GM12878 (cell line): Measurements from ENCODE around the gene FBXL12. TPM values are rescaled to one million over a fixed set of nuclear protein-coding genes. Genes with fewer than 3 reads are reported as not detected.

Experiments
- ATF2 ChIP-seq: IDR thresholded peaks from 2 replicates; pipeline ENCODE4 v1.6.1; 2012; ENCODE audit warnings: low read length, inconsistent platforms
- CBFB ChIP-seq: IDR thresholded peaks from 2 replicates; pipeline ENCODE4 v1.6.1; 2016; ENCODE audit warnings: antibody characterized with exemption, low read depth
- CEBPB ChIP-seq, 2 experiments: fragments of 150-350 bp in 1 of 2; IDR thresholded peaks; 2 replicates each; pipeline ENCODE4 v1.6.1; 2012 to 2014; ENCODE audit warnings: low read depth in 2 of 2, low read length in 2 of 2, borderline replicate concordance in 1 of 2, inconsistent platforms in 1 of 2
- CREB1 ChIP-seq: IDR thresholded peaks from 2 replicates; pipeline ENCODE4 v1.6.1; 2012; ENCODE audit warnings: low read depth, mild to moderate bottlenecking, inconsistent platforms
- CUX1 ChIP-seq: IDR thresholded peaks from 2 replicates; pipeline ENCODE4 v1.6.1; 2012; ENCODE audit warnings: improper control_type of control experiment, low read depth, low read length; ENCODE audit not compliant: insufficient replicate concordance
- EED ChIP-seq: sonication (generic); IDR thresholded peaks from 2 replicates; pipeline ENCODE4 v1.6.1; 2016; ENCODE audit warnings: antibody characterized with exemption, low read depth
- EGR1 ChIP-seq, 2 experiments: IDR thresholded peaks; 1 replicate in 1 of 2; 2 replicates in 1 of 2; pipeline ENCODE4 v1.6.1; 2011 to 2012; ENCODE audit warnings: low read depth in 2 of 2, low read length in 2 of 2, borderline replicate concordance in 1 of 2, mild to moderate bottlenecking in 1 of 2, moderate library complexity in 1 of 2
- ESRRA ChIP-seq: IDR thresholded peaks from 2 replicates; pipeline ENCODE4 v1.6.1; 2012; ENCODE audit warnings: mild to moderate bottlenecking, low read length, improper control_type of control experiment
- FOXM1 ChIP-seq: IDR thresholded peaks from 2 replicates; pipeline ENCODE4 v1.6.1; 2012; ENCODE audit warnings: low read depth, mild to moderate bottlenecking, inconsistent platforms, low read length, moderate library complexity
- IKZF1 ChIP-seq: fragments of 450-650 bp; conservative IDR thresholded peaks from 2 replicates; pipeline ENCODE4 v1.6.1; 2017; ENCODE audit warnings: antibody characterized with exemption, mild to moderate bottlenecking
- IRF3 ChIP-seq: fragments of 450-650 bp; IDR thresholded peaks from 2 replicates; pipeline ENCODE4 v1.6.1; 2014; ENCODE audit warnings: mild to moderate bottlenecking
- KLF5 ChIP-seq: fragments of 450-650 bp; IDR thresholded peaks from 2 replicates; pipeline ENCODE4 v1.6.1; 2014; ENCODE audit warnings: mild to moderate bottlenecking; ENCODE audit not compliant: partially characterized antibody
- MAX ChIP-seq: IDR thresholded peaks from 2 replicates; pipeline ENCODE4 v1.6.1; 2012; ENCODE audit warnings: low read depth, low read length, improper control_type of control experiment
- NR2C2 ChIP-seq: IDR thresholded peaks from 2 replicates; pipeline ENCODE4 v1.6.1; 2011; ENCODE audit warnings: borderline replicate concordance, low read depth; ENCODE audit not compliant: control insufficient read depth, insufficient read length
- RFX5 ChIP-seq: IDR thresholded peaks from 2 replicates; pipeline ENCODE4 v1.6.1; 2011; ENCODE audit warnings: low read depth, low read length, improper control_type of control experiment
- RUNX3 ChIP-seq: IDR thresholded peaks from 2 replicates; pipeline ENCODE4 v1.6.1; 2012; ENCODE audit warnings: low read length, inconsistent platforms
- SIX5 ChIP-seq: IDR thresholded peaks from 2 replicates; pipeline ENCODE4 v1.6.1; 2011; ENCODE audit warnings: mild to moderate bottlenecking, low read depth, low read length, moderate library complexity; ENCODE audit not compliant: severe bottlenecking
- ZNF217 ChIP-seq: fragments of 450-650 bp; IDR thresholded peaks from 2 replicates; pipeline ENCODE4 v1.6.1; 2017; ENCODE audit warnings: antibody characterized with exemption, mild to moderate bottlenecking
- ZNF274 ChIP-seq: IDR thresholded peaks from one replicate; pipeline ENCODE4 v1.8.0; 2011; ENCODE audit not compliant: insufficient read length, insufficient read depth
- ZNF384 ChIP-seq: IDR thresholded peaks from 2 replicates; pipeline ENCODE4 v1.6.1; 2012; ENCODE audit warnings: low read depth, mild to moderate bottlenecking, low read length, improper control_type of control experiment, borderline replicate concordance
- ZSCAN29 ChIP-seq: fragments of 450-650 bp; IDR thresholded peaks from 2 replicates; pipeline ENCODE4 v1.6.1; 2017; ENCODE audit warnings: mild to moderate bottlenecking, moderate library complexity
- polyA plus RNA-seq, 11 experiments: library from polyadenylated mRNA; depleted of rRNA in 4 of 11; unstranded in 6 of 11; stranded (reverse) in 5 of 11; fragments of >200 nt; fragmentation: Nextera tagmentation in 4 of 11; fragmentation: Illumina TruSeq in 1 of 11; extraction: Ambion mirVana in 4 of 11; extraction: Trizol in 1 of 11; gene quantifications; 1 replicate in 1 of 11; 2 replicates in 10 of 11; pipeline versions ENCODE4 v1.2.1 to v1.2.3, GENCODE V29; 2011 to 2016; ENCODE audit warnings: inconsistent platforms in 2 of 11, missing spikeins in 2 of 11, low read depth in 1 of 11
- total RNA-seq, 4 experiments: library from RNA; depleted of rRNA in 3 of 4; stranded (reverse); fragments of >200 nt in 3 of 4; fragmentation: Illumina TruSeq in 1 of 4; extraction: Trizol in 1 of 4; gene quantifications; 2 replicates each; pipeline versions ENCODE4 v1.2.1 to v1.2.3, GENCODE V29; 2013 to 2021

Gene FBXL12
- total and polyA plus RNA-seq, 10 of the 15 experiments (the other 5 are each of a cell fraction or from before 2014, with no cell fraction given) = 1.4 to 40.0 (median 23.2) TPM

GRCh38 chr19:9792206-9793070 lies 26.4 kb downstream of the FBXL12 start (continued):
- 0 out of 2 replicates have a peak, but pooled peaks have one; percentile 58 for TF ChIP-seq MAX
- TF ChIP-seq ATF2 = no peak
- TF ChIP-seq ZNF217 = no peak
- no peak for TF ChIP-seq IKZF1
- TF ChIP-seq CEBPB (IDR thresholded peaks at IDR 0.05; ENCODE audit: borderline replicate concordance in 1 of 2, low read depth in 2 of 2, low read length in 2 of 2) = no peak
- TF ChIP-seq NR2C2 = no peak
- no peak for TF ChIP-seq KLF5
- no peak for TF ChIP-seq IRF3
- TF ChIP-seq EED = no peak
- TF ChIP-seq CBFB = no peak
- TF ChIP-seq CUX1 = no peak
- no peak for TF ChIP-seq FOXM1
- no peak for TF ChIP-seq SIX5
- TF ChIP-seq EGR1 (IDR thresholded peaks at IDR 0.05; ENCODE audit: borderline replicate concordance in 1 of 2, low read depth in 2 of 2, low read length in 2 of 2) = peak in 1 of 2 experiments; percentile 47; a peak in 1 of 3 replicates
- 0 out of 2 replicates have a peak, but pooled peaks have one; percentile 11 for TF ChIP-seq CREB1
- no peak for TF ChIP-seq ZNF384
- no peak for TF ChIP-seq ZNF274
- peak; percentile 21; the same call in 1 of the 2 replicates for TF ChIP-seq RUNX3
- no peak for TF ChIP-seq ZSCAN29
- TF ChIP-seq ESRRA = no peak
- no peak for TF ChIP-seq RFX5
